NB4 (cell line): ENCODE data around the gene GREB1.

ENCODE experiments used
- DNase-seq: peaks from one replicate; pipeline ENCODE4 v3.0.0; 2010; ENCODE audit warnings: low read depth
- H3K4me3 ChIP-seq: one replicate; pipeline ENCODE4 v1.5.1; 2011; ENCODE audit warnings: mild to moderate bottlenecking, low read depth, low read length, moderate library complexity
- MAX ChIP-seq: IDR thresholded peaks from 2 replicates; pipeline ENCODE4 v1.6.1; 2011; ENCODE audit warnings: low read depth, low read length
- MYC ChIP-seq: IDR thresholded peaks from 2 replicates; pipeline ENCODE4 v1.6.1; 2011; ENCODE audit warnings: low read depth, low read length
- POLR2A ChIP-seq: IDR thresholded peaks from 2 replicates; pipeline ENCODE4 v1.6.1; 2011; ENCODE audit warnings: mild to moderate bottlenecking; ENCODE audit not compliant: insufficient read length; ENCODE audit errors: extremely low read depth
- TF ChIP-seq, protein P1 (sequence below): IDR thresholded peaks from one replicate; pipeline ENCODE4 v1.5.1; 2012; ENCODE audit warnings: low read depth, low read length

Gene GREB1

DNA sequence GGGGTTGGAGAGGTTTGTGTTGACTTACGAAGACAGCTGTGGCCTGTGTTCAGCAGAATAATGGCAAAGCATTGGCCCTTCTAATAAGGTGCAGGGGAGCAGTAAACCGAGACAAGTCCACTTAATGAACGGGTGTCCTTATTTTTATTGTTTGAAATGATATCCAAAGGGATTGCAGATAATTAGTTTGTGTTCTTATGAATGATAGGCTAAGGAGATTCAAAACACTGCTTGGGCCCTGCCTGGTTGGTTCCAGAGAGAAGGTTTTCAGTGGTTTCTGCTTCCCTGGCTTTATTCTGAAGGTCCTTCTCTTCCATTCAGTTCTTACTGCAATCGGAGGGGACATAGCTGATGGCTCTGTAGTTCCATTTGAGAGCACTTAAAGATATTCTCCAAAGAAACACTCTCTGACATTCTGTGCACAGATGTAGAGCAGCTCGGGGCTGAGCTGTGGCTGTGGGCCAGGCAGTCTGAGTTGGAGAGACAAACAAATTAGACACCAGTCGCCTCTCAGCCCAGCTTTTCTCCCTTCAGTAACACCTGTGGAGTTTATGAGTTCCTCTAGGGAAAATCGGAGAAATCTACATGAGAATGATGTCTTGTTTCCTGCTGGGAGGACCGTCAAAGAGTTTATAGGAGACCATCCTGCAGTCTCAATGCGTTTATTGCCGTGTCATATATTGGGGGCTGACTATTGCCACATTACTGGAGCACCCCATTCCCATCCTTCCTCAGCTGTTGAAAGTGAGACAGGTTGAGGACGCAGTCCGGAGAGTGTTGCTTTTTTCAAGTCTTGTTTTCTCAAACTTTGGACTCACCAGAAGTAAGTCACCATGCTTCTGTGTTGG, 6.5 kb downstream of the GREB1 start:
- no peak for DNase-seq
- no peak overlapping the region for H3K4me3 ChIP-seq
- TF ChIP-seq MAX (no peak), MYC (no peak), POLR2A (no peak)
- TF ChIP-seq, protein P1, sequence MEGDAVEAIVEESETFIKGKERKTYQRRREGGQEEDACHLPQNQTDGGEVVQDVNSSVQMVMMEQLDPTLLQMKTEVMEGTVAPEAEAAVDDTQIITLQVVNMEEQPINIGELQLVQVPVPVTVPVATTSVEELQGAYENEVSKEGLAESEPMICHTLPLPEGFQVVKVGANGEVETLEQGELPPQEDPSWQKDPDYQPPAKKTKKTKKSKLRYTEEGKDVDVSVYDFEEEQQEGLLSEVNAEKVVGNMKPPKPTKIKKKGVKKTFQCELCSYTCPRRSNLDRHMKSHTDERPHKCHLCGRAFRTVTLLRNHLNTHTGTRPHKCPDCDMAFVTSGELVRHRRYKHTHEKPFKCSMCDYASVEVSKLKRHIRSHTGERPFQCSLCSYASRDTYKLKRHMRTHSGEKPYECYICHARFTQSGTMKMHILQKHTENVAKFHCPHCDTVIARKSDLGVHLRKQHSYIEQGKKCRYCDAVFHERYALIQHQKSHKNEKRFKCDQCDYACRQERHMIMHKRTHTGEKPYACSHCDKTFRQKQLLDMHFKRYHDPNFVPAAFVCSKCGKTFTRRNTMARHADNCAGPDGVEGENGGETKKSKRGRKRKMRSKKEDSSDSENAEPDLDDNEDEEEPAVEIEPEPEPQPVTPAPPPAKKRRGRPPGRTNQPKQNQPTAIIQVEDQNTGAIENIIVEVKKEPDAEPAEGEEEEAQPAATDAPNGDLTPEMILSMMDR = no peak

- TF ChIP-seq, protein P1 = no peak
- TF ChIP-seq POLR2A (no peak), MAX (no peak), MYC (no peak)
- no peak overlapping the region for H3K4me3 ChIP-seq
- no peak for DNase-seq
These were observed 7.3 kb downstream of the GREB1 start for GRCh38 chr2:11540996-11541692.

DNA sequence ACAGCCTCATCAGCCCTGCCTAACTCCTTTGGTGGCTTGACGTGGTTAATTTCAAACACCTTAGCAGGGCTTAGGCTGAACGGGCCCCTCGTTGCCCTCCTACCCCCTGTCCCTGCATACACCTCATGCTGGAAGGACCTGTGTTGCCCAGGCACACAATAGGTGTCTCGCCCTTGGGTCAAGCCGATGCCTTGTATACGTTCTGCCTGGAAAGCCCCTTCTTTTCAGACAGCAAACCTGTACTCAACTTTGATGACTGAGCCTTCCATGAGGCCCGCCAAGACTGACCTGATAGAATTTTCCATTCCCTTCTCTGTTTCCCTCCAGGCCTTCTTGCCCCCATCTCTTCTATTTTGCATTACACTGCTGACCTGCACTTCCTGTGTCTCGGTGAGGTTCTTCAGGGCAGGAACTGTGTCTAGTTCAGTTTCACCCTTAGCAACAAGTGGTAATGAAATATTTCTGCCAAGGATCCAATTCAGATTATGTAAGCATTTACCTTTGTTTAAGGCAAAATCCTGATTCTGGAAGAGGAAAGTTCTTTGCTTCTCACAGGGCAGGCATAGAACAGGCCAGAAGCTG, 7.9 kb downstream of the GREB1 start:
- TF ChIP-seq, protein P1 = no peak
- TF ChIP-seq MAX = no peak
- TF ChIP-seq MYC = no peak
- TF ChIP-seq POLR2A = no peak
- peak; percentile 58 for DNase-seq
- H3K4me3 ChIP-seq = peak overlapping the region; percentile 46

GRCh38 chr2:11542275-11542819, 8.5 kb downstream of the GREB1 start:
- peak; percentile 96 for DNase-seq
- TF ChIP-seq MYC (no peak), MAX (no peak), POLR2A (no peak)
- TF ChIP-seq, protein P1 = no peak
- H3K4me3 ChIP-seq = peak overlapping the region; percentile 46

- TF ChIP-seq, protein P1 = no peak
- TF ChIP-seq MAX = no peak
- no peak for TF ChIP-seq POLR2A
- no peak for TF ChIP-seq MYC
- DNase-seq = no peak
- H3K4me3 ChIP-seq = no peak overlapping the region
These were observed 9.7 kb downstream of the GREB1 start for GRCh38 chr2:11543337-11544216.
